ENCODE data around the gene RASSF6.
"Not testable (repeated sequence)": the region's sequence is repeated elsewhere in the genome, so short reads cannot be mapped to it uniquely, and the experiment has no call there.

Gene RASSF6

GRCh38 chr4:73609706-73610105 lies 10.5 kb downstream of the RASSF6 start:
- no peak for DNase-seq

GRCh38 chr4:73608689-73609594 lies 11.3 kb downstream of the RASSF6 start:
- no peak for DNase-seq

GRCh38 chr4:73607375-73608033 lies 12.7 kb downstream of the RASSF6 start:
- no peak for DNase-seq

- DNase-seq = no peak
Observed at GRCh38 chr4:73606465-73606974, 13.7 kb downstream of the RASSF6 start.

- DNase-seq = no peak
Observed at GRCh38 chr4:73603854-73604584, 16.2 kb downstream of the RASSF6 start.

- DNase-seq = no peak
Observed at GRCh38 chr4:73603271-73603710, 16.9 kb downstream of the RASSF6 start.

- no peak for DNase-seq
Observed at GRCh38 chr4:73600954-73601353, 19.3 kb downstream of the RASSF6 start.

GRCh38 chr4:73599182-73599581 lies 21.1 kb downstream of the RASSF6 start:
- no peak for DNase-seq

GRCh38 chr4:73597594-73597993 lies 22.6 kb downstream of the RASSF6 start:
- DNase-seq = no peak

- DNase-seq = not testable (repeated sequence)
Observed at GRCh38 chr4:73597183-73597582, 23.1 kb downstream of the RASSF6 start.

GRCh38 chr4:73596001-73596400 lies 24.2 kb downstream of the RASSF6 start:
- no peak for DNase-seq

GRCh38 chr4:73593631-73594241 lies 26.5 kb downstream of the RASSF6 start:
- DNase-seq = no peak

- no peak for DNase-seq
Observed at GRCh38 chr4:73589887-73590801, 30.1 kb downstream of the RASSF6 start.

GRCh38 chr4:73589261-73589847 lies 30.9 kb downstream of the RASSF6 start:
- DNase-seq = no peak

- DNase-seq = no peak
Observed at GRCh38 chr4:73588613-73589012, 31.6 kb downstream of the RASSF6 start.

GRCh38 chr4:73586666-73587065 lies 33.6 kb downstream of the RASSF6 start:
- no peak for DNase-seq

- no peak for DNase-seq
Observed at GRCh38 chr4:73586040-73586439, 34.2 kb downstream of the RASSF6 start.

GRCh38 chr4:73585345-73585744 lies 34.9 kb downstream of the RASSF6 start:
- no peak for DNase-seq

- DNase-seq = no peak
Observed at GRCh38 chr4:73583666-73584065, 36.6 kb downstream of the RASSF6 start.

- DNase-seq = no peak
Observed at GRCh38 chr4:73577371-73577770, 42.9 kb downstream of the RASSF6 start.

GRCh38 chr4:73576381-73576780 lies 43.9 kb downstream of the RASSF6 start:
- no peak for DNase-seq

All from stimulated activated CD4-positive, alpha-beta T cell treated with anti-CD3 and anti-CD28 coated beads, Interleukin-15, amount 100 ng/mL, for 24 hours (primary cell).